Hematopoietic multipotent progenitor cell (in vitro differentiated cells): ENCODE data around the gene AR. TPM values are rescaled to one million over a fixed set of nuclear protein-coding genes. Genes with fewer than 3 reads are reported as not detected.
"Not testable (repeated sequence)": the region's sequence is repeated elsewhere in the genome, so short reads cannot be mapped to it uniquely, and the experiment has no call there.

Experiments
- DNase-seq, 3 donors: peaks; one replicate each; pipeline ENCODE4 v3.0.0-alpha.2; 2011 to 2015; ENCODE audit warnings: low read depth in 2 of 3, low spot score in 2 of 3
- total RNA-seq: library from RNA; depleted of rRNA; stranded (reverse); fragments of >200 nt; gene quantifications from one replicate; pipeline ENCODE4 v1.2.3, GENCODE V29; 2012

Gene AR
- total RNA-seq, 1 donor, result 8.6 TPM

GRCh38 chrX:67622053-67622585, 78.3 kb downstream of the AR start:
- no peak for DNase-seq

GRCh38 chrX:67624325-67624724, 80.5 kb downstream of the AR start:
- DNase-seq, result no peak

GRCh38 chrX:67635424-67635823, 91.6 kb downstream of the AR start:
- DNase-seq, result no peak

- DNase-seq, result no peak
Measured at GRCh38 chrX:67636532-67636931, 92.7 kb downstream of the AR start.

- DNase-seq, result not testable (repeated sequence)
Measured at GRCh38 chrX:67637293-67637692, 93.5 kb downstream of the AR start.

- no peak for DNase-seq
Measured at GRCh38 chrX:67648361-67648760, 104.5 kb downstream of the AR start.

- no peak for DNase-seq
Measured at GRCh38 chrX:67651437-67652142, 107.8 kb downstream of the AR start.

- no peak for DNase-seq
Measured at GRCh38 chrX:67652543-67652942, 108.7 kb downstream of the AR start.

- DNase-seq, result no peak
Measured at GRCh38 chrX:67654301-67654700, 110.5 kb downstream of the AR start.

- no peak for DNase-seq
Measured at GRCh38 chrX:67665583-67665982, 121.8 kb downstream of the AR start.

GRCh38 chrX:67670717-67671116, 126.9 kb downstream of the AR start:
- DNase-seq, result not testable (repeated sequence)

- DNase-seq, result no peak
Measured at GRCh38 chrX:67673741-67674274, 130.0 kb downstream of the AR start.

- no peak for DNase-seq
Measured at GRCh38 chrX:67674741-67675140, 130.9 kb downstream of the AR start.

GRCh38 chrX:67684136-67684535, 140.3 kb downstream of the AR start:
- no peak for DNase-seq

- peak in 1 of 3 donors; percentile 5 for DNase-seq
Measured at GRCh38 chrX:67692246-67692645, 148.4 kb downstream of the AR start.

GRCh38 chrX:67693928-67694327, 150.1 kb downstream of the AR start:
- no peak for DNase-seq

GRCh38 chrX:67697452-67697851, 153.6 kb downstream of the AR start:
- DNase-seq, result no peak

GRCh38 chrX:67700602-67701001, 156.8 kb downstream of the AR start:
- DNase-seq, result no peak

- DNase-seq, result no peak
Measured at GRCh38 chrX:67714004-67714403, 170.2 kb downstream of the AR start.

GRCh38 chrX:67717571-67717970, 173.8 kb downstream of the AR start:
- DNase-seq, result no peak

- no peak for DNase-seq
Measured at GRCh38 chrX:67718926-67719325, 175.1 kb downstream of the AR start.

- DNase-seq, result peak in 1 of 3 donors; percentile 53
Measured at GRCh38 chrX:67720344-67720743, 176.5 kb downstream of the AR start.
